HPDE6-E6E7 (cell line): ENCODE measurements around the gene TMEM147.

Source experiments
- DNase-seq: peaks from one replicate; pipeline ENCODE4 v3.0.0; 2011; ENCODE audit warnings: missing footprints; ENCODE audit errors: extremely low spot score

TMEM147 gene

GRCh38 chr19:35545001-35545854 lies at the start of gene TMEM147:
TMEM147 (plus strand) TSS chr19:35545626; CDS start chr19:35545740, 114 bp downstream.
- peak; percentile 95 for DNase-seq

- DNase-seq: no peak
Measured at GRCh38 chr19:35497406-35497805, 48.0 kb upstream of the TMEM147 start.

GRCh38 chr19:35498220-35498619 lies 47.2 kb upstream of the TMEM147 start:
- no peak for DNase-seq

GRCh38 chr19:35498984-35499527 lies 46.4 kb upstream of the TMEM147 start:
- DNase-seq: no peak

GRCh38 chr19:35500611-35501010 lies 44.8 kb upstream of the TMEM147 start:
- no peak for DNase-seq

GRCh38 chr19:35501684-35502083 lies 43.7 kb upstream of the TMEM147 start:
- no peak for DNase-seq

GRCh38 chr19:35502751-35503150 lies 42.7 kb upstream of the TMEM147 start:
- DNase-seq: no peak

GRCh38 chr19:35506011-35506410 lies 39.4 kb upstream of the TMEM147 start:
- no peak for DNase-seq

- DNase-seq: no peak
Measured at GRCh38 chr19:35507561-35507960, 37.9 kb upstream of the TMEM147 start.

GRCh38 chr19:35508129-35508528 lies 37.3 kb upstream of the TMEM147 start:
- no peak for DNase-seq

- DNase-seq: peak; percentile 72
Measured at GRCh38 chr19:35509018-35509652, 36.3 kb upstream of the TMEM147 start.

- DNase-seq: peak; percentile 88
Measured at GRCh38 chr19:35509861-35510625, 35.4 kb upstream of the TMEM147 start.

GRCh38 chr19:35510626-35510964 lies 34.8 kb upstream of the TMEM147 start:
- no peak for DNase-seq

- no peak for DNase-seq
Measured at GRCh38 chr19:35511337-35511736, 34.1 kb upstream of the TMEM147 start.

GRCh38 chr19:35512831-35513627 lies 32.4 kb upstream of the TMEM147 start:
- DNase-seq: no peak

GRCh38 chr19:35513628-35514281 lies 31.7 kb upstream of the TMEM147 start, which contains the start of gene DMKN:
DMKN (minus strand) TSS chr19:35513649; CDS start chr19:35513475, 174 bp downstream.
- peak; percentile 70 for DNase-seq

- DNase-seq: no peak
Measured at GRCh38 chr19:35514282-35514809, 31.1 kb upstream of the TMEM147 start.

GRCh38 chr19:35516310-35516709 lies 29.1 kb upstream of the TMEM147 start:
- no peak for DNase-seq

- DNase-seq: no peak
Measured at GRCh38 chr19:35517342-35517741, 28.1 kb upstream of the TMEM147 start.

- DNase-seq: no peak
Measured at GRCh38 chr19:35518313-35518712, 27.1 kb upstream of the TMEM147 start.
